HCT116 (cell line): ENCODE results near the gene GNG13. TPM values are rescaled to one million over a fixed set of nuclear protein-coding genes. Genes with fewer than 3 reads are reported as not detected.

Experiments
- ATAC-seq: fragments of 200-7000 bp; cut with Tn5 transposase; 2 replicates; pipeline ENCODE4 v1.9.1; 2020; ENCODE audit warnings: mild to moderate bottlenecking, moderate library complexity
- BruUV-seq: library from RNA; stranded (reverse); fragments of 400-500 nt; replicated peaks from 2 replicates; lab custom pipeline; 2021; lab: Mats Ljungman, UMichigan
- CTCF ChIA-PET: fragments of 300-600 bp; sonication (Branson Sonifier 250); formaldehyde crosslinking; loops from one replicate; lab custom pipeline; 2021; ENCODE audit warnings: antibody characterized with exemption; lab: Charles Lee
- POLR2A ChIA-PET: fragments of 300-600, 350-600 bp; sonication (Branson Sonifier 250); formaldehyde crosslinking; loops from one replicate; lab custom pipeline; 2021; ENCODE audit warnings: antibody characterized with exemption; lab: Charles Lee
- RAD21 ChIA-PET, 2 experiments: fragments of 300-600 bp; sonication (Branson Sonifier 250); formaldehyde crosslinking; loops; one replicate each; lab custom pipeline; 2023; ENCODE audit warnings: low total read pairs in 2 of 2; ENCODE audit not compliant: uncharacterized antibody in 2 of 2, unreplicated experiment in 2 of 2, low non-redundant PET in 1 of 2; lab: Charles Lee
- DNase-seq: peaks from one replicate; pipeline ENCODE4 v3.0.0-alpha.2; 2010; ENCODE audit warnings: low read depth, low spot score
- H2AFZ ChIP-seq: fragments of 200-600 bp; shearing (Covaris generic), sonication (generic); 2 replicates; pipeline ENCODE4 v1.6.1; 2017; ENCODE audit warnings: low read depth, mixed run types, mixed read lengths, antibody characterized with exemption, low read length; ENCODE audit not compliant: poor library complexity, severe bottlenecking
- H3K27ac ChIP-seq: 2 replicates; pipeline ENCODE4 v1.5.1; 2012; ENCODE audit warnings: low read depth, low read length
- H3K27me3 ChIP-seq: fragments of 200-600 bp; sonication (generic); 2 replicates; pipeline ENCODE4 v1.6.1; 2016; ENCODE audit warnings: mixed run types, low read length, mixed read lengths; ENCODE audit not compliant: insufficient read depth
- H3K36me3 ChIP-seq, 2 experiments: fragments of 200-500 bp in 1 of 2; fragments of 200-600 bp in 1 of 2; sonication (Bioruptor generic) in 1 of 2; sonication (generic) in 1 of 2; 2 replicates each; pipeline versions ENCODE4 v1.5.1 to v1.6.1; 2014 to 2016; ENCODE audit warnings: low read length in 2 of 2, inconsistent platforms in 1 of 2, mixed read lengths in 1 of 2, mixed run types in 1 of 2; ENCODE audit not compliant: insufficient read depth in 2 of 2, control insufficient read depth in 1 of 2
- H3K4me1 ChIP-seq, 2 experiments: fragments of 200-600 bp in 1 of 2; sonication (generic) in 1 of 2; 2 replicates each; pipeline versions ENCODE4 v1.5.1 to v1.6.1; 2012 to 2017; ENCODE audit warnings: low read length in 2 of 2, inconsistent platforms in 1 of 2, mild to moderate bottlenecking in 1 of 2, mixed read lengths in 1 of 2, mixed run types in 1 of 2, moderate library complexity in 1 of 2; ENCODE audit not compliant: insufficient read depth in 2 of 2, control insufficient read depth in 1 of 2
- H3K4me2 ChIP-seq: fragments of 200-600 bp; sonication (generic); 2 replicates; pipeline ENCODE4 v1.6.1; 2017; ENCODE audit warnings: mixed run types, low read length, mixed read lengths
- H3K4me3 ChIP-seq, 2 experiments: fragments of 200-600 bp in 1 of 2; sonication (generic) in 1 of 2; replicated peaks in 1 of 2; 2 replicates each; pipeline ENCODE4 v1.5.1; 2011 to 2016; ENCODE audit warnings: low read length in 2 of 2, control low read depth in 1 of 2, low read depth in 1 of 2, mild to moderate bottlenecking in 1 of 2, mixed read lengths in 1 of 2, mixed run types in 1 of 2
- H3K79me2 ChIP-seq: fragments of 200-600 bp; sonication (generic); 2 replicates; pipeline ENCODE4 v1.6.1; 2017; ENCODE audit warnings: mild to moderate bottlenecking, mixed run types, low read length, moderate library complexity, mixed read lengths; ENCODE audit not compliant: insufficient read depth
- H3K9ac ChIP-seq: fragments of 200-600 bp; sonication (generic); 2 replicates; pipeline ENCODE4 v1.6.1; 2016; ENCODE audit warnings: low read length, mixed read lengths
- H3K9me2 ChIP-seq: fragments of 200-600 bp; sonication (generic), shearing (Covaris generic); 2 replicates; pipeline ENCODE4 v1.6.1; 2017; ENCODE audit warnings: mixed run types, mild to moderate bottlenecking, moderate library complexity; ENCODE audit not compliant: insufficient read depth
- H3K9me3 ChIP-seq, 2 experiments: fragments of 200-500 bp in 1 of 2; fragments of 200-600 bp in 1 of 2; sonication (Bioruptor generic) in 1 of 2; sonication (generic) in 1 of 2; 2 replicates each; pipeline ENCODE4 v1.6.1; 2014 to 2017; ENCODE audit warnings: low read length in 2 of 2, mixed read lengths in 2 of 2, inconsistent platforms in 1 of 2, low read depth in 1 of 2, mild to moderate bottlenecking in 1 of 2, mixed run types in 1 of 2, moderate library complexity in 1 of 2; ENCODE audit not compliant: control insufficient read depth in 1 of 2, insufficient read depth in 1 of 2
- H4K20me1 ChIP-seq: fragments of 200-600 bp; sonication (generic), shearing (Covaris generic); 2 replicates; pipeline ENCODE4 v1.6.1; 2017; ENCODE audit warnings: mixed run types, mild to moderate bottlenecking, moderate library complexity; ENCODE audit not compliant: insufficient read depth
- ATF3 ChIP-seq: IDR thresholded peaks from 2 replicates; pipeline ENCODE4 v1.6.1; 2012
- CBX3 ChIP-seq: IDR thresholded peaks from 2 replicates; pipeline ENCODE4 v1.6.1; 2012; ENCODE audit warnings: low read depth
- ELF1 ChIP-seq: IDR thresholded peaks from 2 replicates; pipeline ENCODE4 v1.6.1; 2012; ENCODE audit warnings: low read depth, borderline replicate concordance
- EZH2 ChIP-seq: fragments of 200-600 bp; sonication (generic); IDR thresholded peaks from 2 replicates; pipeline ENCODE4 v1.6.1; 2017; ENCODE audit warnings: antibody characterized with exemption, mixed run types
- EZH2phosphoT487 ChIP-seq: fragments of 200-600 bp; IDR thresholded peaks from 2 replicates; pipeline ENCODE4 v1.6.1; 2018; ENCODE audit warnings: antibody characterized with exemption, borderline replicate concordance
- FOSL1 ChIP-seq: IDR thresholded peaks from 2 replicates; pipeline ENCODE4 v1.6.1; 2012; ENCODE audit warnings: low read depth
- JUND ChIP-seq: IDR thresholded peaks from 2 replicates; pipeline ENCODE4 v1.6.1; 2012
- POLR2A ChIP-seq: IDR thresholded peaks from 2 replicates; pipeline ENCODE4 v1.7.0; 2011; ENCODE audit warnings: borderline replicate concordance; ENCODE audit not compliant: insufficient read depth, insufficient read length; ENCODE audit errors: extremely low read depth
- RAD21 ChIP-seq: IDR thresholded peaks from 2 replicates; pipeline ENCODE4 v1.6.1; 2012; ENCODE audit warnings: low read depth, mild to moderate bottlenecking
- REST ChIP-seq: IDR thresholded peaks from 2 replicates; pipeline ENCODE4 v1.6.1; 2012; ENCODE audit warnings: low read depth
- SIN3A ChIP-seq: IDR thresholded peaks from 2 replicates; pipeline ENCODE4 v1.6.1; 2012; ENCODE audit warnings: low read depth
- SRF ChIP-seq: IDR thresholded peaks from 2 replicates; pipeline ENCODE4 v1.6.1; 2012; ENCODE audit warnings: low read depth
- TCF7L2 ChIP-seq: IDR thresholded peaks from 2 replicates; pipeline ENCODE4 v1.7.0; 2011; ENCODE audit warnings: borderline replicate concordance, inconsistent platforms; ENCODE audit not compliant: insufficient read depth, insufficient read length; ENCODE audit errors: extremely low read depth
- YY1 ChIP-seq: IDR thresholded peaks from 2 replicates; pipeline ENCODE4 v1.6.1; 2011; ENCODE audit warnings: low read length, low read depth, moderate library complexity, mild to moderate bottlenecking; ENCODE audit not compliant: insufficient replicate concordance; ENCODE audit errors: extremely low read depth
- ZBTB33 ChIP-seq: IDR thresholded peaks from 2 replicates; pipeline ENCODE4 v1.6.1; 2011; ENCODE audit warnings: mild to moderate bottlenecking, low read length, moderate library complexity; ENCODE audit not compliant: insufficient replicate concordance; ENCODE audit errors: extremely low read depth
- ZFX ChIP-seq: fragments of 450-650 bp; IDR thresholded peaks from 2 replicates; pipeline ENCODE4 v1.6.1; 2017
- ZNF274 ChIP-seq: fragments of 200-500 bp; sonication (Bioruptor generic); IDR thresholded peaks from 2 replicates; pipeline ENCODE4 v1.6.1; 2014; ENCODE audit warnings: mild to moderate bottlenecking, low read depth, low read length, inconsistent platforms
- intact Hi-C: fragments of 100-400 bp; cut with micrococcal nuclease; formaldehyde crosslinking; loops from 2 replicates; pipeline ENCODE4 v1.10.0; 2022
- total RNA-seq: library from RNA; stranded (reverse); gene quantifications from one replicate; pipeline ENCODE4 v1.2.1, GENCODE V29; 2021; ENCODE audit not compliant: unreplicated experiment

The GNG13 gene
- total RNA-seq, 1 experiment from 2014 or later, result not detected

GRCh38 chr16:778447-778846, 22.1 kb downstream of the GNG13 start:
- POLR2A ChIA-PET, result no interaction called here
- 0 out of 2 replicates have a peak overlapping the region, but pooled peaks have one; percentile 58 for H3K27ac ChIP-seq
- ATAC-seq (no peak), DNase-seq (no peak)
- no peaks in the 10 kb centered on the region for H4K20me1 ChIP-seq
- H3K9me2 ChIP-seq, result no peaks in the 10 kb centered on the region
- H3K27me3 ChIP-seq, result no peaks in the 10 kb centered on the region
- CTCF ChIA-PET, result no interaction called here
- H3K9ac ChIP-seq, result no peak overlapping the region
- peaks cover 26 to 43% of the 10 kb centered on the region in 2 experiments for H3K4me1 ChIP-seq
- no TSS peak for BruUV-seq
- H2AFZ ChIP-seq, result no peak overlapping the region
- no peak overlapping the region for H3K4me3 ChIP-seq
- no peaks in the 10 kb centered on the region for H3K36me3 ChIP-seq
- no peaks in the 10 kb centered on the region for H3K9me3 ChIP-seq
- H3K79me2 ChIP-seq, result no peaks in the 10 kb centered on the region
- intact Hi-C loops, result no loop called here
- TF ChIP-seq ZFX (no peak), RAD21 (no peak), ZNF274 (no peak), EZH2 (no peak), YY1 (no peak), ELF1 (no peak), JUND (no peak), FOSL1 (no peak), ATF3 (no peak), EZH2phosphoT487 (no peak), REST (no peak), SRF (no peak), SIN3A (no peak), POLR2A (no peak), ZBTB33 (no peak), CBX3 (no peak), TCF7L2 (no peak)
- RAD21 ChIA-PET, result no interaction called here
- H3K4me2 ChIP-seq, result peak overlapping the region; percentile 50
